Heart left ventricle (tissue), 16 donors: ENCODE measurements around the gene COBL. TPM values are rescaled to one million over a fixed set of nuclear protein-coding genes. Genes with fewer than 3 reads are reported as not detected.
A peak's percentile ranks its signal among the peaks of the same experiment; 100 is the strongest.

ENCODE experiments used
- ATAC-seq, 4 donors: fragments of 200-7000 bp; cut with Tn5 transposase; one replicate each; pipeline ENCODE4 v1.9.1; 2020 to 2022; ENCODE audit warnings: moderate library complexity in 4 of 4, mild to moderate bottlenecking in 3 of 4, moderate number of reproducible peaks in 1 of 4
- DNase-seq, 5 donors: peaks; one replicate each; pipeline ENCODE4 v3.0.0-alpha.2; 2020
- H3K27ac ChIP-seq, 12 donors: fragments of 200-600 bp; sonication (generic) in 4 of 12; one replicate each; pipeline versions ENCODE4 v1.5.0 to v1.8.0; 2016 to 2022; ENCODE audit warnings: mild to moderate bottlenecking in 2 of 12
- H3K27me3 ChIP-seq, 9 donors: fragments of 200-600 bp; sonication (generic) in 2 of 9; one replicate each; pipeline versions ENCODE4 v1.5.1 to v1.8.0; 2016 to 2022; ENCODE audit warnings: mild to moderate bottlenecking in 3 of 9
- H3K36me3 ChIP-seq, 9 donors: fragments of 200-600 bp; sonication (generic) in 2 of 9; one replicate each; pipeline versions ENCODE4 v1.5.0 to v1.8.0; 2018 to 2022; ENCODE audit warnings: mild to moderate bottlenecking in 2 of 9
- H3K4me1 ChIP-seq, 12 donors: fragments of 200-600 bp; sonication (generic) in 4 of 12; one replicate each; pipeline versions ENCODE4 v1.5.0 to v1.8.0; 2016 to 2022; ENCODE audit warnings: mild to moderate bottlenecking in 3 of 12
- H3K4me3 ChIP-seq, 12 donors: fragments of 200-600 bp; sonication (generic) in 4 of 12; one replicate each; pipeline versions ENCODE4 v1.5.0 to v1.8.0; 2017 to 2022; ENCODE audit warnings: mild to moderate bottlenecking in 9 of 12, moderate library complexity in 4 of 12
- H3K9me3 ChIP-seq, 12 donors: fragments of 200-600 bp; sonication (generic) in 4 of 12; one replicate each; pipeline versions ENCODE4 v1.5.0 to v1.8.0; 2016 to 2022; ENCODE audit warnings: mild to moderate bottlenecking in 1 of 12
- POLR2A ChIP-seq, 2 donors: fragments of 450-650 bp; IDR thresholded peaks; one replicate each; pipeline ENCODE4 v1.6.1; 2017; ENCODE audit warnings: antibody characterized with exemption in 2 of 2, mild to moderate bottlenecking in 2 of 2, moderate library complexity in 2 of 2
- WGBS, 4 donors: extraction: QIAGEN DNeasy Blood & Tissue Kit in 2 of 4; methylation state at CpG; one replicate each; pipeline versions ENCODE4 v1.1.5 to v1.1.7; 2013 to 2018; 5-methylcytosine and 5-hydroxymethylcytosine counted together
- intact Hi-C, 10 donors: fragments of 100-400 bp; cut with DNase I; formaldehyde crosslinking; loops; one replicate each; pipeline versions ENCODE4 v1.11.1 to v1.14.2; 2022
- polyA plus RNA-seq, 2 donors: library from polyadenylated mRNA; stranded (reverse); fragments of 200-250 nt; gene quantifications; one replicate each; pipeline ENCODE4 v1.2.3, GENCODE V29; 2013
- total RNA-seq, 9 donors: library from RNA; depleted of rRNA in 2 of 9; stranded (reverse); fragments of >200 nt in 2 of 9; fragmentation: NEBNext Ultra II Directional in 3 of 9; extraction: Animal tissue kit (Norgen Biotek cat#: 25700) in 3 of 9; gene quantifications; one replicate each; pipeline versions ENCODE4 v1.1.0 to v1.2.4, GENCODE V29; 2016 to 2023
- TF ChIP-seq, protein P1 (sequence below), 12 donors: fragments of 200-600 bp; sonication (generic) in 4 of 12; IDR thresholded peaks; one replicate each; pipeline versions ENCODE4 v1.5.0 to v1.8.0; 2018 to 2022; ENCODE audit warnings: antibody characterized with exemption in 12 of 12, mild to moderate bottlenecking in 5 of 12
- donor health status: ischemic (EF 13 %, LVEDD 7.1; RV severe dilation, severe dysfunction).
- donor health status: healthy with polysubstance abuse.
- donor health status: DM: no; HTN: yes; CAD: no.
- donor health status: DM: no; HTN: no; CAD: no.
- donor health status: ischemic (EF 25% LVEDD 6.9; RV normal size, moderate dysfunction).
- donor health status: ischemic (EF 25% LVEDD 5.7; RV mildly dilated, moderate dysfunction).
- donor health status: healthy.
- donor health status: DM: yes; HTN: yes; CAD: no.
- donor health status: ischemic (EF 35%, LVEDD 5.7; RV mildly dilated, moderate dysfunction).
- donor health status: nonischemic (EF 11% LVEDD 7.7; RV severe dilation, severe dysfunction).
- donor health status: DM: yes; HTN: yes; CAD: no.
- donor health status: PGD.
- donor health status: ischemic (EF 29% LVEDD 5.4; RV normal size, mild dysfunction).
- donor health status: nonischemic (EF 23%, LVEDD 6.1; RV moderate dilation, normal function).

Gene COBL
- total and polyA plus RNA-seq, 11 donors = 25.9 to 123 (median 80.4) TPM

DNA sequence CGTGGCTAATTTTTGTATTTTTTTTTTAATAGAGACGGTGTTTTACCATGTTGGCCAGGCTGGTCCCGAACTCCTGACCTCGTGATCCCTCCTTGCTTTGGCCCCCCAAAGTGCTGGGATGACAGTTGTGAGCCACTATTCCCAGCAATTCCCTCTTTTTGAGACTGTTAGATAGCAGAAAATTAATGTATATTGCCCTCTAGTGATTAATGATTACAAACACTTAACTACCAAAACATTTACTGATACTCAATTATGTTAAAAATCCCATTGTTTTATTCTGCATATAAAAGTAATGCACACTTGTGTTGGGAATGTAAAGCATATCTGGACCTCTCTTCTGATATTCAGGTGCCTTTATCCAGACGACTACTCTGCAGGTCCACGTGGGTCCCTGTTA, 41.2 kb upstream of the COBL start:
- ATAC-seq = no peak
- H3K9me3 ChIP-seq = peaks cover 0 to 8% (median 0%) of the 10 kb centered on the region in 12 donors
- H3K27ac ChIP-seq = peak overlapping the region in 6 of 12 donors; percentile 42 to 70 (median 62)
- intact Hi-C loops = loop anchor here in 8 of 10 donors (2.0 to 10.0 kb wide), 9 partner anchors 96 to 283 kb away; no protein-coding TSS in a partner anchor
- DNase-seq = no peak
- H3K4me3 ChIP-seq = no peak overlapping the region
- TF ChIP-seq POLR2A (IDR thresholded peaks at IDR 0.05) = no peak
- TF ChIP-seq, protein P1, sequence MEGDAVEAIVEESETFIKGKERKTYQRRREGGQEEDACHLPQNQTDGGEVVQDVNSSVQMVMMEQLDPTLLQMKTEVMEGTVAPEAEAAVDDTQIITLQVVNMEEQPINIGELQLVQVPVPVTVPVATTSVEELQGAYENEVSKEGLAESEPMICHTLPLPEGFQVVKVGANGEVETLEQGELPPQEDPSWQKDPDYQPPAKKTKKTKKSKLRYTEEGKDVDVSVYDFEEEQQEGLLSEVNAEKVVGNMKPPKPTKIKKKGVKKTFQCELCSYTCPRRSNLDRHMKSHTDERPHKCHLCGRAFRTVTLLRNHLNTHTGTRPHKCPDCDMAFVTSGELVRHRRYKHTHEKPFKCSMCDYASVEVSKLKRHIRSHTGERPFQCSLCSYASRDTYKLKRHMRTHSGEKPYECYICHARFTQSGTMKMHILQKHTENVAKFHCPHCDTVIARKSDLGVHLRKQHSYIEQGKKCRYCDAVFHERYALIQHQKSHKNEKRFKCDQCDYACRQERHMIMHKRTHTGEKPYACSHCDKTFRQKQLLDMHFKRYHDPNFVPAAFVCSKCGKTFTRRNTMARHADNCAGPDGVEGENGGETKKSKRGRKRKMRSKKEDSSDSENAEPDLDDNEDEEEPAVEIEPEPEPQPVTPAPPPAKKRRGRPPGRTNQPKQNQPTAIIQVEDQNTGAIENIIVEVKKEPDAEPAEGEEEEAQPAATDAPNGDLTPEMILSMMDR (IDR thresholded peaks at IDR 0.05) = peak in 5 of 12 donors; percentile 10 to 33 (median 14)
- WGBS, 4 donors = 63 to 78% (median 68%) methylated on average over 6 of the region's 6 CpGs
- H3K4me1 ChIP-seq = peaks cover 0 to 10% (median 0%) of the 10 kb centered on the region in 12 donors
- no peaks in the 10 kb centered on the region for H3K36me3 ChIP-seq
- H3K27me3 ChIP-seq = no peaks in the 10 kb centered on the region

DNA sequence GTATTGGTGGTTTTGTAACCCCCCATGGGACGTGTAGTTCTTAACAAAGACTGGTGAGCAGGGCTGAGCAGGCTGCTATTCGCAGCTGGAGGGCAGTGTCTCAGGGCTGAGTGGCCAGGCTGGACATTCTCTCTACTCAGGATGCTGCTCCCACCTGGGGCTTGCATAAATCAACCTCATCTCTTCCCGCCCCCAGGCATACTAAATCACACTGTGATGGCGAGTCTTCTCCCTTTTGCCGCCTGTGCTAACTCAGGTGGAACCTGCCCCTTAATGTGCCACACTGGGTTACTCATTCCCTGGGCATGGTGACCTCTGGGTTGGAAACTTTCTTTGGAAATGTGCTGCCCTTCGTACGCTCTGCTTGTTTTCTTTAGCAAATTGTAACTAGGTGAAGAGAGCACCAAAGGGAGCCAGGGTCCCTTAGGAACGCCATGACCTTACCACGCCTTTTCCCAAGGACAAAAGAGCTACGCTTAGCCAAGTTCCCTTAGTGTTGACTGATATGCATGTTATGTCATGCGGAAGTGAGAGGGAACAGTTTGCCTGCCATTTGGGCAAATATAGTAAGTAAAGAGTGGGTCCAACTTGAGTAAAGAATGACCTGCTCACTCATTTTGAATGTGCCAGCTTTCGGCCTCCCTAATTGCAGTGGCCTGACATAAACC, 40.4 kb upstream of the COBL start:
- intact Hi-C loops = loop anchor here in 8 of 10 donors (2.0 to 10.0 kb wide), 9 partner anchors 95 to 282 kb away; no protein-coding TSS in a partner anchor
- WGBS, 4 donors = 60 to 70% (median 63%) methylated on average over 12 of the region's 12 CpGs
- Histone ChIP-seq H3K4me3 (no peak overlapping the region), H3K27me3 (no peaks in the 10 kb centered on the region), H3K36me3 (no peaks in the 10 kb centered on the region), H3K27ac (peak overlapping the region in 10 of 12 donors; percentile 42 to 70 (median 52)), H3K4me1 (peaks cover 0 to 10% (median 0%) of the 10 kb centered on the region in 12 donors), H3K9me3 (peaks cover 0 to 8% (median 0%) of the 10 kb centered on the region in 12 donors)
- DNase-seq (no peak), ATAC-seq (peak; percentile 76 to 88 (median 82))
- no peak for TF ChIP-seq POLR2A (IDR thresholded peaks at IDR 0.05)
- TF ChIP-seq, protein P1 (IDR thresholded peaks at IDR 0.05) = peak in 3 of 12 donors; percentile 13 to 16 (median 14)

DNA sequence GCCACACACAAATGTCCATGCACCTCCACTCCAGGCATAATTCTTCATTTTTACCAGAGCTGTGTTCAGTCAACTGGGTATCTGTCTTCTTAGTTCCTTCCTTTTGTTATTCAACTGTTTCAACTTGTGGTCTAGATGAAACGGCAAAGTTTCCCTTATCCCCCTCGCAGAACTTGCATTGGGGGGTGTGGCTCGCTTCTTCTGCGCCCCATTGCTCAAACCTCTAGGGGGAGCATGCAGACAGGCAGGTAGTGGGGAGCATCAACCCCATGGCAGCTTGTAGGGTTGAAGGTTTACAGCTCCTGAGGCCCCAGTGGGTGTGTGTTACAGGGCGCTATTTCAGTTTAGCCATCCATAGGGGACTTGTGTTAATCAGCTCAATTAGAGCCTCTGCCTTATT, 38.3 kb upstream of the COBL start:
- WGBS, 4 donors = 82 to 90% (median 87%) methylated on average over 5 of the region's 5 CpGs
- H3K4me3 ChIP-seq = no peak overlapping the region
- no peak for ATAC-seq
- intact Hi-C loops = loop anchor here in 8 of 10 donors (5.0 to 10.0 kb wide), 9 partner anchors 38 to 280 kb away; partner anchors contain the start of gene COBL (in 1 of the 8)
- H3K36me3 ChIP-seq = no peaks in the 10 kb centered on the region
- H3K27ac ChIP-seq = no peak overlapping the region
- H3K27me3 ChIP-seq = no peaks in the 10 kb centered on the region
- TF ChIP-seq, protein P1 (IDR thresholded peaks at IDR 0.05) = no peak
- TF ChIP-seq POLR2A (IDR thresholded peaks at IDR 0.05) = no peak
- H3K9me3 ChIP-seq = peaks cover 0 to 8% (median 0%) of the 10 kb centered on the region in 12 donors
- peaks cover 0 to 15% (median 0%) of the 10 kb centered on the region in 12 donors for H3K4me1 ChIP-seq
- DNase-seq = no peak

DNA sequence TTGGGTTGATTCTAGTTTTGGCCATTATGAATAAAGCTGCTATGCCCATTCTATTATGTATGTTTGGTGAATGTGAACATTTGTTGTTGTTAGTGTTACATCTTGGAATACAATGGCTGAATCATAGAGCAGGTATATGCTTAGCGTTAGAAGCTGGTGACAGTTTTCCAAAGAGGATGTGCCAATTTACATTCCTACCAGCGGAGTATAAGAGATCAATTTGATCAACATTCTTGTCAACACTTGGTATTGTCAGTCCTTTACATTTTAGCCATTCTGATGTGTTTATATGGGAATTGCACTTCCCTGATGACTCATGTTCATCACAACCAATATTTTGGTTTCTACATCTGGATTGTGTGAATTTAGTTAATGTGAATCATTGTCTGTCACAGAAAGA, 37.8 kb upstream of the COBL start:
- ATAC-seq = no peak

More for the DNA sequence above, 37.8 kb upstream of the COBL start:
- Histone ChIP-seq H3K4me1 (peaks cover 0 to 19% (median 0%) of the 10 kb centered on the region in 12 donors), H3K27me3 (no peaks in the 10 kb centered on the region), H3K9me3 (peaks cover 0 to 8% (median 0%) of the 10 kb centered on the region in 12 donors), H3K27ac (no peak overlapping the region), H3K4me3 (no peak overlapping the region), H3K36me3 (no peaks in the 10 kb centered on the region)
- no peak for DNase-seq
- TF ChIP-seq, protein P1 (IDR thresholded peaks at IDR 0.05) = no peak
- no peak for TF ChIP-seq POLR2A (IDR thresholded peaks at IDR 0.05)
- intact Hi-C loops = loop anchor here in 3 of 10 donors (5.0 to 10.0 kb wide), 3 partner anchors 37 to 280 kb away; partner anchors contain the start of gene COBL (in 1 of the 3)
- WGBS, 4 donors = 84 to 86% (median 86%) methylated on average over 2 of the region's 2 CpGs
